ENCODE results near the gene ITPKB.

ITPKB gene

GRCh38 chr1:226766565-226766964, 27.5 kb upstream of the ITPKB start:
- TF ChIP-seq, protein P1, sequence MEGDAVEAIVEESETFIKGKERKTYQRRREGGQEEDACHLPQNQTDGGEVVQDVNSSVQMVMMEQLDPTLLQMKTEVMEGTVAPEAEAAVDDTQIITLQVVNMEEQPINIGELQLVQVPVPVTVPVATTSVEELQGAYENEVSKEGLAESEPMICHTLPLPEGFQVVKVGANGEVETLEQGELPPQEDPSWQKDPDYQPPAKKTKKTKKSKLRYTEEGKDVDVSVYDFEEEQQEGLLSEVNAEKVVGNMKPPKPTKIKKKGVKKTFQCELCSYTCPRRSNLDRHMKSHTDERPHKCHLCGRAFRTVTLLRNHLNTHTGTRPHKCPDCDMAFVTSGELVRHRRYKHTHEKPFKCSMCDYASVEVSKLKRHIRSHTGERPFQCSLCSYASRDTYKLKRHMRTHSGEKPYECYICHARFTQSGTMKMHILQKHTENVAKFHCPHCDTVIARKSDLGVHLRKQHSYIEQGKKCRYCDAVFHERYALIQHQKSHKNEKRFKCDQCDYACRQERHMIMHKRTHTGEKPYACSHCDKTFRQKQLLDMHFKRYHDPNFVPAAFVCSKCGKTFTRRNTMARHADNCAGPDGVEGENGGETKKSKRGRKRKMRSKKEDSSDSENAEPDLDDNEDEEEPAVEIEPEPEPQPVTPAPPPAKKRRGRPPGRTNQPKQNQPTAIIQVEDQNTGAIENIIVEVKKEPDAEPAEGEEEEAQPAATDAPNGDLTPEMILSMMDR (conservative IDR thresholded peaks at IDR 0.05) = no peak
- H3K27ac ChIP-seq = no peak overlapping the region

DNA sequence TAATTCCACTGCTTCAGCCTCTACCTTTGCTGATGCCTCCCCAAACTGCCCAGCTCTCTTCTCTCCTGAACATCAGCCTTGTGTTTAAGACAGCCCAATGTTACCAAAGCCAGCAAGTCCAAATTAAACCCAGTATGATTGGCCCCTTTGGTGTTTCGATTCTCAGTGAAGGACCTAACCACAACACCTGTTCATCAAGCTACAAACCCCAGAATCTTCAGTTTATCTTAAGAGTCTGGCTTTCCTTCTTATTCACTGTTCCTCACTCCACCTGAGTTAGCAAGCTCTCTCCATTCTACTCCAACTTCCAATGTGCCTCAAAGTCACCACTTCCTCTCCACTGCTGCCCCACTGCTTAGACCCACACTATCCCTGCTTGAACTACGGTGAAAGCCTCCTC, 25.5 kb upstream of the ITPKB start:
- H3K27ac ChIP-seq = no peak overlapping the region
- TF ChIP-seq, protein P1 (conservative IDR thresholded peaks at IDR 0.05) = no peak

DNA sequence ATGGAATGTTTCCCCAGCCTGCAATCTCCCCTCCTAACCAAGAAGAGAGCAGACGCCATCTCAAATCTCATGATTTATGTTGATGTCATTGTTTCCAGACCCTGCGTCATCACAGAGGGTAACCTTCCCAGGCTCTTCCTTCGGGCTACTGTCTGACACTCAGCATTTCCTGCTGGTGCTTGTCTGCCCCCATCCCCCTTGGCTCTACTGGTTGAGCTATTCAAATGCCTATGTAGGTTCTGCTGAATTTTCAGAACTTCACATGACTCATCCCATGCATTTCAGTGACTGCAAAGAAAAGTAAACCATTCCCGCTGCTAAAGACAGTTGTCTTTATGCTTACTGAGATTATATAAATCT, 24.8 kb upstream of the ITPKB start:
- no peak overlapping the region for H3K27ac ChIP-seq
- TF ChIP-seq, protein P1 (conservative IDR thresholded peaks at IDR 0.05) = no peak

GRCh38 chr1:226762988-226763904, 24.2 kb upstream of the ITPKB start:
- no peak overlapping the region for H3K27ac ChIP-seq
- TF ChIP-seq, protein P1 (conservative IDR thresholded peaks at IDR 0.05) = no peak

DNA sequence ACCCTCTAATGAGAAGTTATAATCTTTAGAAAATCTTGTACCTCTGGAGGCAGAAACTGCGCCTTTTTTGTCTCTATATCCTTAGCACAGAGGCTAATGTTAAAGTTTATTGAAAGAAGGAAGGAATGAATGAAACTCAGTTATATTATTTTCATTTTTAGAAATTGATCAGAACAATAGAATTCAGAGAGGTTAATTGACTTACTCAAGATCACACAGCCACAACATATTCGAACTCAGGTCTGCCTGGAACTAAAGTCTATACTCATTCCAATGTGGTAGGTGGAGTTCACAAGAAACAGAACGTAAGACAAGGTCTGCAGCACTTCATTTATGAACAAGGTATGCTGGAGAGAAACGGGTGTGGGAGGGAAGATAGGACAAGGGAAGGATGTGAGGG, 23.0 kb upstream of the ITPKB start:
- H3K27ac ChIP-seq = no peak overlapping the region
- TF ChIP-seq, protein P1 (conservative IDR thresholded peaks at IDR 0.05) = no peak

DNA sequence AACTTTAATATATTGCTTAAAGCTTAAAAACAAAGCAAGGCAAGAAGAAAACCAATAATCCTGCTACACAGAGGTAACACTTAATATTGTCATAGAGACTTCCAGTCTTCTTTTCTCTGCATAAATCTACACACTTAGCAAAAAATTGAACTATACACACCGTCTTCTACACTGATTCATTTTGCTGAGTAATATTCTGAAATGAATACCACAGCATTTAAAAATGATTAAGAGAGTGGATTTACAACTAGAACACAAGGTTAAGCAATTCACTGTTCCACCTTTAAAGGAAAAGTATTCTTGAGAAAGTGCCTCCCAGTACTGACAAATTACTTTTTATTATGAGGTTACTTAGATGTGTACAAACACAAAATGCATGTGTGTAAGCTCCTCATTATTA, 22.2 kb upstream of the ITPKB start:
- no peak overlapping the region for H3K27ac ChIP-seq
- TF ChIP-seq, protein P1 (conservative IDR thresholded peaks at IDR 0.05) = no peak

DNA sequence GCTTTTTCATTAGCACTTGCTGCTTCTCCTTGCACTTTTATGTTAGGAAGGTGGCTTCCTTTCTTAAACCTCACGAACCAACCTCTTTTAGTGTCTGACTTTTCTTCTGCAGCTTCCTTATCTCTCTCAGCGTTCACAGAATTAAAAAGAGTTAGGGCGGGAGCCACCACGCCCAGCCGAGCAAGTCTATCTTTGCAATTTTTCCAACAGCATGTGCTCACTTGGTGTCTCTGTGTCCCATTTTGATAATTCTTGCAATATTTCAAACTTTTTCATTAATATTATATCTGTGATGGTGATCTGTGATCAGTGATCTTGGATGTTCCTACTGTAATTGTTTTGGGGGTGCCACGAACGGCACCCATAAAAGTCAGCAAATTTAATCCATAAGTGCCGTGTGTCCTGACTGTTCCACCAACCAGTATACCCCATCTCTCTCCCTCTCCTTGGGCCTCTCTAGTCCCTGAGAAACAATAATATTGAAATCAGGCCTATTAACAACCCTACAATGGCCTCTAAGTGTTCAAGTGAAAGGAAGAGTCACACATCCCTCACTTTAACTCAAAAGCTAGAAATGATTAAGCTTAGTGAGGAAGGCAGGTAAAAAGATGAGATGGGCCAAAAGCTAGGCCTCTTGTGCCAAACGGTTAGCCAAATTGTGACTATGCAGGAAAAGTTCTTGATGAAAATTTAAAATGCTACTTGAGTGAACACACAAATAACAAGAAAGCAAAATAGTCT, 15.9 kb upstream of the ITPKB start:
- H3K27ac ChIP-seq = no peak overlapping the region
- TF ChIP-seq, protein P1 (conservative IDR thresholded peaks at IDR 0.05) = no peak
